SK-N-SH treated with all-trans-retinoic acid at 6 μM for 48 hours (cell line): ENCODE data around the gene CYBC1.

ENCODE experiments used
- CSRNP3 ChIP-seq: fragments of 250-450 bp; sonication (Bioruptor Pico); IDR thresholded peaks from 2 replicates; pipeline ENCODE4 v1.5.1; 2021; ENCODE audit warnings: mild to moderate bottlenecking, moderate library complexity
- PATZ1 ChIP-seq: fragments of 250-450 bp; sonication (Bioruptor Pico); IDR thresholded peaks from 2 replicates; pipeline ENCODE4 v1.8.0; 2020; ENCODE audit warnings: mild to moderate bottlenecking, moderate library complexity, borderline replicate concordance
- RARB ChIP-seq: fragments of 250-450 bp; sonication (Bioruptor Pico); IDR thresholded peaks from 2 replicates; pipeline ENCODE4 v1.8.0; 2021; ENCODE audit warnings: mild to moderate bottlenecking, moderate library complexity
- SNAI2 ChIP-seq: fragments of 250-450 bp; sonication (Bioruptor Pico); IDR thresholded peaks from 2 replicates; pipeline ENCODE4 v1.5.0; 2020; ENCODE audit warnings: mild to moderate bottlenecking, moderate library complexity
- ZFP3 ChIP-seq: fragments of 250-450 bp; sonication (Bioruptor Pico); IDR thresholded peaks from 2 replicates; pipeline ENCODE4 v1.5.0; 2020; ENCODE audit warnings: mild to moderate bottlenecking, moderate library complexity
- ZFP30 ChIP-seq: fragments of 450-650 bp; formaldehyde crosslinking; IDR thresholded peaks from 2 replicates; pipeline ENCODE4 v1.5.0; 2022; ENCODE audit warnings: mild to moderate bottlenecking, moderate library complexity

- no peak for TF ChIP-seq ZFP3 (CRISPR knock-in tag)
- no peak for TF ChIP-seq ZFP30 (CRISPR knock-in tag)
- TF ChIP-seq SNAI2 = no peak
- TF ChIP-seq RARB (CRISPR knock-in tag) = no peak
- TF ChIP-seq CSRNP3 (CRISPR knock-in tag) = no peak
- TF ChIP-seq PATZ1 (CRISPR knock-in tag) = no peak
These were observed 16.9 kb downstream of the CYBC1 start for GRCh38 chr17:82433560-82434215.
